GM23338 (cell line): Measurements from ENCODE around the gene SHF. TPM values are rescaled to one million over a fixed set of nuclear protein-coding genes. Genes with fewer than 3 reads are reported as not detected.

Experiments
- ATAC-seq: fragments of 200-7000 bp; cut with Tn5 transposase; 3 replicates; pipeline ENCODE4 v1.9.1; 2020
- DNase-seq: peaks from one replicate; pipeline ENCODE4 v3.0.0-alpha.2; 2015; ENCODE audit warnings: low spot score
- H2AFZ ChIP-seq: fragments of 200-600 bp; sonication (generic); 2 replicates; pipeline ENCODE4 v1.8.0; 2016; ENCODE audit warnings: antibody characterized with exemption, mild to moderate bottlenecking, moderate library complexity
- H3F3A ChIP-seq: fragments of 200-600 bp; sonication (generic); replicated peaks from 2 replicates; pipeline ENCODE4 v1.8.0; 2017; ENCODE audit warnings: antibody characterized with exemption, mixed run types, low read depth
- H3K27ac ChIP-seq: fragments of 200-600 bp; sonication (generic); 2 replicates; pipeline ENCODE4 v1.6.1; 2016; ENCODE audit warnings: low read depth
- H3K27me3 ChIP-seq: fragments of 200-600 bp; sonication (generic); 2 replicates; pipeline ENCODE4 v1.8.0; 2016; ENCODE audit warnings: mild to moderate bottlenecking, mixed run types, moderate library complexity; ENCODE audit not compliant: insufficient read depth
- H3K36me3 ChIP-seq: fragments of 200-600 bp; sonication (generic); 2 replicates; pipeline ENCODE4 v1.8.0; 2016; ENCODE audit warnings: mild to moderate bottlenecking; ENCODE audit not compliant: insufficient read depth
- H3K4me1 ChIP-seq: fragments of 200-600 bp; sonication (generic); 2 replicates; pipeline ENCODE4 v1.8.0; 2016; ENCODE audit warnings: mild to moderate bottlenecking, moderate library complexity; ENCODE audit not compliant: insufficient read depth
- H3K4me2 ChIP-seq: fragments of 200-600 bp; sonication (generic); 2 replicates; pipeline ENCODE4 v1.7.1; 2017; ENCODE audit warnings: mixed run types
- H3K4me3 ChIP-seq: fragments of 200-600 bp; sonication (generic); 2 replicates; pipeline ENCODE4 v1.6.1; 2016; ENCODE audit warnings: mixed run types
- H3K79me2 ChIP-seq: fragments of 200-600 bp; sonication (generic); replicated peaks from 2 replicates; pipeline ENCODE4 v1.8.0; 2017; ENCODE audit warnings: mild to moderate bottlenecking; ENCODE audit not compliant: insufficient read depth
- H3K9me2 ChIP-seq: fragments of 200-600 bp; sonication (generic); 2 replicates; pipeline ENCODE4 v1.8.0; 2017; ENCODE audit not compliant: insufficient read depth
- H4K20me1 ChIP-seq: fragments of 200-600 bp; sonication (generic); replicated peaks from 2 replicates; pipeline ENCODE4 v1.8.0; 2017; ENCODE audit warnings: mild to moderate bottlenecking; ENCODE audit not compliant: insufficient read depth
- H3K27ac Mint-ChIP-seq: 2 replicates; pipeline ENCODE4 v1.8.0; 2020; ENCODE audit warnings: inconsistent platforms, mild to moderate bottlenecking, moderate library complexity, mixed read lengths
- H3K27me3 Mint-ChIP-seq: 3 replicates; pipeline ENCODE4 v1.8.0; 2022; ENCODE audit warnings: low read depth, mild to moderate bottlenecking, moderate library complexity, mixed read lengths, inconsistent platforms; ENCODE audit not compliant: insufficient read depth, poor library complexity
- H3K36me3 Mint-ChIP-seq: 3 replicates; pipeline ENCODE4 v1.8.0; 2021; ENCODE audit warnings: low read depth, mild to moderate bottlenecking, inconsistent platforms, moderate library complexity, mixed read lengths
- H3K4me1 Mint-ChIP-seq: 3 replicates; pipeline ENCODE4 v1.8.0; 2020; ENCODE audit warnings: mild to moderate bottlenecking, inconsistent platforms, mixed read lengths
- H3K4me3 Mint-ChIP-seq: 3 replicates; pipeline ENCODE4 v1.8.0; 2021; ENCODE audit warnings: moderate library complexity, mild to moderate bottlenecking, inconsistent platforms, mixed read lengths
- H3K9me3 Mint-ChIP-seq: 3 replicates; pipeline ENCODE4 v1.8.0; 2020; ENCODE audit warnings: moderate library complexity, mild to moderate bottlenecking, inconsistent platforms, mixed read lengths
- CREB1 ChIP-seq: fragments of 250-450 bp; sonication (Bioruptor Pico); IDR thresholded peaks from 2 replicates; pipeline ENCODE4 v1.5.0; 2020; ENCODE audit warnings: low read depth, mild to moderate bottlenecking, moderate library complexity
- EZH2 ChIP-seq: fragments of 200-600 bp; sonication (generic); IDR thresholded peaks from one replicate; pipeline ENCODE4 v1.8.0; 2017; ENCODE audit warnings: antibody characterized with exemption, mild to moderate bottlenecking, low read depth; ENCODE audit not compliant: unreplicated experiment
- EZH2phosphoT487 ChIP-seq: fragments of 200-600 bp; sonication (generic); IDR thresholded peaks from one replicate; pipeline ENCODE4 v1.8.1; 2018; ENCODE audit warnings: antibody characterized with exemption; ENCODE audit not compliant: unreplicated experiment
- POLR2AphosphoS5 ChIP-seq: IDR thresholded peaks from 2 replicates; pipeline ENCODE4 v1.6.1; 2016; ENCODE audit warnings: antibody characterized with exemption, low read depth
- STAT1 ChIP-seq: IDR thresholded peaks from one replicate; pipeline ENCODE4 v1.6.1; 2016; ENCODE audit warnings: antibody characterized with exemption; ENCODE audit not compliant: unreplicated experiment
- ZNF114 ChIP-seq: fragments of 250-450 bp; sonication (Bioruptor Pico); IDR thresholded peaks from 2 replicates; pipeline ENCODE4 v1.5.0; 2020; ENCODE audit warnings: mild to moderate bottlenecking, moderate library complexity
- ZNF331 ChIP-seq: fragments of 250-450 bp; sonication (Bioruptor Pico); IDR thresholded peaks from 2 replicates; pipeline ENCODE4 v1.5.0; 2020; ENCODE audit warnings: low read depth, mild to moderate bottlenecking, moderate library complexity
- polyA plus RNA-seq: library from polyadenylated mRNA; unstranded; fragments of >200 nt; fragmentation: Nextera tagmentation; extraction: Ambion mirVana; gene quantifications from 2 replicates; pipeline ENCODE4 v1.2.1, GENCODE V29; 2016
- total RNA-seq: library from RNA; depleted of rRNA; stranded (reverse); fragments of >200 nt; shearing (Covaris generic); gene quantifications from 2 replicates; pipeline ENCODE4 v1.2.3, GENCODE V29; 2014
- TF ChIP-seq, protein P1 (sequence below), 2 experiments: fragments of 200-600 bp in 1 of 2; sonication (generic) in 1 of 2; conservative IDR thresholded peaks; 2 replicates each; pipeline versions ENCODE4 v1.5.1 to v1.6.1; 2016 to 2017; ENCODE audit warnings: antibody characterized with exemption in 2 of 2, low read depth in 2 of 2, mild to moderate bottlenecking in 2 of 2, moderate library complexity in 1 of 2
- TF ChIP-seq, protein P2 (sequence below): IDR thresholded peaks from one replicate; pipeline ENCODE4 v1.6.1; 2018; ENCODE audit warnings: antibody characterized with exemption; ENCODE audit not compliant: unreplicated experiment
- TF ChIP-seq, protein P3 (sequence below): IDR thresholded peaks from 2 replicates; pipeline ENCODE4 v1.6.1; 2016; ENCODE audit warnings: antibody characterized with exemption

SHF gene
- total and polyA plus RNA-seq, 2 experiments from 2014 or later, result 5.8 to 15.6 TPM

DNA sequence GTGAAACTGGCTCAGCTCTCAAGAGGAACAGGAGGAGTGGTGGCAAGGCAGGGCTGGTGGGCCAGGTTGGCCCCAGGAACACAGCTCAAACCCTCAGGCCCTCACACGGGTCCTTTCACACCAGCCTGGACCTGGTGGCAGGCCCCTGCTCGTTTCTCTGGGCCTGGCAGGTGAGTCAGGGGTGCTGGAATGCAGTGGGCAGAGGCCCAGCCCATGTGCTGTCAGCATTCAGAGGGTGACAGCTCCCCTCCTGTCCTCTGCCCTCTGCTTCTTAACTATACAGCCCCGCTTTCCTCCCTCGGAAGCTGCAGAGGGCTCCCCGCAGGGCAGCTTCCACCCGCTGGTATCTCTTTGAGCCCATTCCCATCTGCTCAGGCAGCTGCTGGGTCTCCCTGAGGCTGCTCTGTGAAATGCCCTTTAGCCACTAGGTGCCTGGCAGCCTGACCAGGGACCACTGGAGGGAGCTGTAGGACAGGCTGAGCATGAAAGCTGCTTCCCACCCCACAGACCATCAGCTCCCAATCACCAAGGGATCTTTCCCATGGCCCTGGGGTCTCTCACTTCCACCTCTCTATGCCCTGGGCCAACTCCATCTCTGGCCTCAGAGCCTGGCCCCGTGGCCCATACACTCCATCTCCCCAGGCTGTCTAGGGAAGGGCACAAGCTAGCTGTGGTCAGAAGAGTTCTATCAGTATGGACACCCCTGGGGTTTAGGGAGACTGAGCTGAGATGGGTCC, 24.8 kb downstream of the SHF start:
- H3K27me3 Mint-ChIP-seq, result peaks cover 13% of the 10 kb centered on the region
- Histone ChIP-seq H4K20me1 (no peaks in the 10 kb centered on the region), H3K4me2 (no peak overlapping the region), H3K9me2 (no peaks in the 10 kb centered on the region), H2AFZ (no peak overlapping the region), H3K4me1 (peaks cover 10% of the 10 kb centered on the region), H3K27ac (no peak overlapping the region), H3F3A (no peaks in the 10 kb centered on the region; the same call in 1 of the 2 replicates), H3K27me3 (no peaks in the 10 kb centered on the region), H3K4me3 (no peak overlapping the region), H3K79me2 (no peaks in the 10 kb centered on the region), H3K36me3 (no peaks in the 10 kb centered on the region)
- DNase-seq (peak; percentile 95), ATAC-seq (peak; percentile 70)
- no peak for TF ChIP-seq ZNF331 (CRISPR knock-in tag)
- TF ChIP-seq, protein P1, sequence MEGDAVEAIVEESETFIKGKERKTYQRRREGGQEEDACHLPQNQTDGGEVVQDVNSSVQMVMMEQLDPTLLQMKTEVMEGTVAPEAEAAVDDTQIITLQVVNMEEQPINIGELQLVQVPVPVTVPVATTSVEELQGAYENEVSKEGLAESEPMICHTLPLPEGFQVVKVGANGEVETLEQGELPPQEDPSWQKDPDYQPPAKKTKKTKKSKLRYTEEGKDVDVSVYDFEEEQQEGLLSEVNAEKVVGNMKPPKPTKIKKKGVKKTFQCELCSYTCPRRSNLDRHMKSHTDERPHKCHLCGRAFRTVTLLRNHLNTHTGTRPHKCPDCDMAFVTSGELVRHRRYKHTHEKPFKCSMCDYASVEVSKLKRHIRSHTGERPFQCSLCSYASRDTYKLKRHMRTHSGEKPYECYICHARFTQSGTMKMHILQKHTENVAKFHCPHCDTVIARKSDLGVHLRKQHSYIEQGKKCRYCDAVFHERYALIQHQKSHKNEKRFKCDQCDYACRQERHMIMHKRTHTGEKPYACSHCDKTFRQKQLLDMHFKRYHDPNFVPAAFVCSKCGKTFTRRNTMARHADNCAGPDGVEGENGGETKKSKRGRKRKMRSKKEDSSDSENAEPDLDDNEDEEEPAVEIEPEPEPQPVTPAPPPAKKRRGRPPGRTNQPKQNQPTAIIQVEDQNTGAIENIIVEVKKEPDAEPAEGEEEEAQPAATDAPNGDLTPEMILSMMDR (conservative IDR thresholded peaks at IDR 0.05; ENCODE audit: low read depth in 2 of 2), result peak; percentile 90 to 99
- no peak for TF ChIP-seq POLR2AphosphoS5
- H3K9me3 Mint-ChIP-seq, result no peaks in the 10 kb centered on the region
- H3K27ac Mint-ChIP-seq, result no peak overlapping the region
- H3K36me3 Mint-ChIP-seq, result no peaks in the 10 kb centered on the region; the same call in 1 of the 3 replicates
- H3K4me3 Mint-ChIP-seq, result no peak overlapping the region
- peaks cover 13% of the 10 kb centered on the region for H3K4me1 Mint-ChIP-seq

DNA sequence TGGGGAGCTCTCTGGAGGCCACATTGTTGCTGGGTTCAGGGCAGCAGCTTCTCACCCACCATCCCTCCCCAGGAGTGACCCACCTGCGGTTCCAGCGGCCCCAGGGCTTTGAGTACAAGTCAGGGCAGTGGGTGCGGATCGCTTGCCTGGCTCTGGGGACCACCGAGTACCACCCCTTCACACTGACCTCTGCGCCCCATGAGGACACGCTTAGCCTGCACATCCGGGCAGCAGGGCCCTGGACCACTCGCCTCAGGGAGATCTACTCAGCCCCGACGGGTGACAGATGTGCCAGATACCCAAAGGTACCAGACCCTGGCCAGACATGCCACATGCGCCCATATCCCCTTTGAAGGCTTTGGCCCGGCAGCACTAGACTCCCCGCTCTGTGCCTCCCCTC, 26.1 kb downstream of the SHF start:
- no peaks in the 10 kb centered on the region; the same call in 2 of the 3 replicates for H3K9me3 Mint-ChIP-seq
- H3K4me3 ChIP-seq, result no peak overlapping the region
- H3K79me2 ChIP-seq, result no peaks in the 10 kb centered on the region
- no peaks in the 10 kb centered on the region; the same call in 1 of the 2 replicates for H3F3A ChIP-seq
- no peak overlapping the region for H3K27ac ChIP-seq
- no peak overlapping the region; the same call in 2 of the 3 replicates for H3K4me3 Mint-ChIP-seq
- peaks cover 15% of the 10 kb centered on the region for H3K27me3 Mint-ChIP-seq
- H3K4me1 ChIP-seq, result peaks cover 5% of the 10 kb centered on the region; the same call in 1 of the 2 replicates
- no peaks in the 10 kb centered on the region for H3K36me3 ChIP-seq
- H3K27me3 ChIP-seq, result no peaks in the 10 kb centered on the region
- no peaks in the 10 kb centered on the region for H4K20me1 ChIP-seq
- no peaks in the 10 kb centered on the region for H3K9me2 ChIP-seq
- ATAC-seq, result no peak
- H3K36me3 Mint-ChIP-seq, result no peaks in the 10 kb centered on the region; the same call in 2 of the 3 replicates
- H3K27ac Mint-ChIP-seq, result no peak overlapping the region
- no peak overlapping the region for H3K4me2 ChIP-seq
- H2AFZ ChIP-seq, result no peak overlapping the region
- H3K4me1 Mint-ChIP-seq, result peaks cover 14% of the 10 kb centered on the region
- DNase-seq, result no peak
- TF ChIP-seq STAT1 (no peak), ZNF114 (CRISPR knock-in tag) (no peak), CREB1 (no peak), EZH2 (no peak), ZNF331 (CRISPR knock-in tag) (no peak), POLR2AphosphoS5 (no peak), EZH2phosphoT487 (no peak)
- TF ChIP-seq, protein P1 (conservative IDR thresholded peaks at IDR 0.05; ENCODE audit: low read depth in 2 of 2), result no peak
- TF ChIP-seq, protein P2, sequence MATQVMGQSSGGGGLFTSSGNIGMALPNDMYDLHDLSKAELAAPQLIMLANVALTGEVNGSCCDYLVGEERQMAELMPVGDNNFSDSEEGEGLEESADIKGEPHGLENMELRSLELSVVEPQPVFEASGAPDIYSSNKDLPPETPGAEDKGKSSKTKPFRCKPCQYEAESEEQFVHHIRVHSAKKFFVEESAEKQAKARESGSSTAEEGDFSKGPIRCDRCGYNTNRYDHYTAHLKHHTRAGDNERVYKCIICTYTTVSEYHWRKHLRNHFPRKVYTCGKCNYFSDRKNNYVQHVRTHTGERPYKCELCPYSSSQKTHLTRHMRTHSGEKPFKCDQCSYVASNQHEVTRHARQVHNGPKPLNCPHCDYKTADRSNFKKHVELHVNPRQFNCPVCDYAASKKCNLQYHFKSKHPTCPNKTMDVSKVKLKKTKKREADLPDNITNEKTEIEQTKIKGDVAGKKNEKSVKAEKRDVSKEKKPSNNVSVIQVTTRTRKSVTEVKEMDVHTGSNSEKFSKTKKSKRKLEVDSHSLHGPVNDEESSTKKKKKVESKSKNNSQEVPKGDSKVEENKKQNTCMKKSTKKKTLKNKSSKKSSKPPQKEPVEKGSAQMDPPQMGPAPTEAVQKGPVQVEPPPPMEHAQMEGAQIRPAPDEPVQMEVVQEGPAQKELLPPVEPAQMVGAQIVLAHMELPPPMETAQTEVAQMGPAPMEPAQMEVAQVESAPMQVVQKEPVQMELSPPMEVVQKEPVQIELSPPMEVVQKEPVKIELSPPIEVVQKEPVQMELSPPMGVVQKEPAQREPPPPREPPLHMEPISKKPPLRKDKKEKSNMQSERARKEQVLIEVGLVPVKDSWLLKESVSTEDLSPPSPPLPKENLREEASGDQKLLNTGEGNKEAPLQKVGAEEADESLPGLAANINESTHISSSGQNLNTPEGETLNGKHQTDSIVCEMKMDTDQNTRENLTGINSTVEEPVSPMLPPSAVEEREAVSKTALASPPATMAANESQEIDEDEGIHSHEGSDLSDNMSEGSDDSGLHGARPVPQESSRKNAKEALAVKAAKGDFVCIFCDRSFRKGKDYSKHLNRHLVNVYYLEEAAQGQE, result no peak
- TF ChIP-seq, protein P3, sequence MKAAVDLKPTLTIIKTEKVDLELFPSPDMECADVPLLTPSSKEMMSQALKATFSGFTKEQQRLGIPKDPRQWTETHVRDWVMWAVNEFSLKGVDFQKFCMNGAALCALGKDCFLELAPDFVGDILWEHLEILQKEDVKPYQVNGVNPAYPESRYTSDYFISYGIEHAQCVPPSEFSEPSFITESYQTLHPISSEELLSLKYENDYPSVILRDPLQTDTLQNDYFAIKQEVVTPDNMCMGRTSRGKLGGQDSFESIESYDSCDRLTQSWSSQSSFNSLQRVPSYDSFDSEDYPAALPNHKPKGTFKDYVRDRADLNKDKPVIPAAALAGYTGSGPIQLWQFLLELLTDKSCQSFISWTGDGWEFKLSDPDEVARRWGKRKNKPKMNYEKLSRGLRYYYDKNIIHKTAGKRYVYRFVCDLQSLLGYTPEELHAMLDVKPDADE, result no peak
